ENCODE results near the gene CKAP2L. TPM values are rescaled to one million over a fixed set of nuclear protein-coding genes. Genes with fewer than 3 reads are reported as not detected.

Gene CKAP2L
- total and polyA plus RNA-seq, 9 of the 15 experiments (the other 6 are each of a cell fraction or from before 2014, with no cell fraction given) = 10.4 to 21.9 (median 14.2) TPM

DNA sequence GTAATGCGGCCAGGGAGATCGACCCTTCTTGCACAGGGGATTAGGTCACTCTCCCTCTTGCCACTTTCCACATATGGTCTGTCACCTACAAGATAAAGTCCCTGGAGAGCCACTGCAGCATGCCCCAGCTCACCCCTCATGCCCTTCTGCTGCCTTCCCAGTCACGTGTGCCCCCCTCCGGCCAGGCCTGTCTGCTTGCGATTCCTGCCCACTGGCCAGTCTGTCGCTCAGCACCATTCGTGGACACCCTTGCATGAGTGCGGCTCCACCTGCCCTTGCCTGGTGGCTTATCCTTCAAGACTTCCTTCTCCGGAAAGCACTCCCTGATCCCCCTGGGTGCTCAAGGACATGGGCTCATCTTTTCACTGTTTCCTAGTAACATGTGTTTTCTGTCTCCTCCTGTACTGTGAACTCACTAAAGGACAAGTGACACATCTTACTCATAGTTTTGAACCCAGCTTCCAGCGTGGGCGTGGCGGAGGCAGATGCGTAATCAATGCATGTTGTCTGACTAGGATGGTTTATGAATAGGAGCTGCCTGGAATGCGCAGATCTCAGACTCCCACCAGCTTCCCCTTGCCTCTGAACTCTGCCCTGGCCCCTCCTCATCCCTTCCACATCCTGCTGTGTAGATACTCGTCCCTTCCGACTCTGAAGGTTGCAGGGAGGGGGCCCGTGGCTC lies 51.4 kb downstream of the CKAP2L start (continued):
- TF ChIP-seq, protein P1, sequence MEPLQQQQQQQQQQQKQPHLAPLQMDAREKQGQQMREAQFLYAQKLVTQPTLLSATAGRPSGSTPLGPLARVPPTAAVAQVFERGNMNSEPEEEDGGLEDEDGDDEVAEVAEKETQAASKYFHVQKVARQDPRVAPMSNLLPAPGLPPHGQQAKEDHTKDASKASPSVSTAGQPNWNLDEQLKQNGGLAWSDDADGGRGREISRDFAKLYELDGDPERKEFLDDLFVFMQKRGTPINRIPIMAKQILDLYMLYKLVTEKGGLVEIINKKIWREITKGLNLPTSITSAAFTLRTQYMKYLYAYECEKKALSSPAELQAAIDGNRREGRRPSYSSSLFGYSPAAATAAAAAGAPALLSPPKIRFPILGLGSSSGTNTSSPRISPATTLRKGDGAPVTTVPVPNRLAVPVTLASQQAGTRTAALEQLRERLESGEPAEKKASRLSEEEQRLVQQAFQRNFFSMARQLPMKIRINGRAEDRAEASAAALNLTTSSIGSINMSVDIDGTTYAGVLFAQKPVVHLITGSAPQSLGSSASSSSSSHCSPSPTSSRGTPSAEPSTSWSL (CRISPR knock-in tag; IDR thresholded peaks at IDR 0.05; ENCODE audit: borderline replicate concordance) = no peak
- TF ChIP-seq TSC22D4 (tag; IDR thresholded peaks at IDR 0.05) = no peak
- TF ChIP-seq TEAD4 (IDR thresholded peaks at IDR 0.05; ENCODE audit: low read length) = peak; percentile 76
- no peak for TF ChIP-seq TEAD4 (CRISPR knock-in tag; IDR thresholded peaks at IDR 0.05; ENCODE audit: borderline replicate concordance)
- TF ChIP-seq HDAC1 (IDR thresholded peaks at IDR 0.05) = peak in 1 of 2 experiments; percentile 58; a peak in 1 of 4 replicates
- no peak for TF ChIP-seq ZFP1 (CRISPR knock-in tag; IDR thresholded peaks at IDR 0.05)
- TF ChIP-seq ZNF583 (CRISPR knock-in tag; IDR thresholded peaks at IDR 0.05) = no peak
- peak; percentile 32; the same call in 1 of the 2 replicates for TF ChIP-seq SMARCA5 (IDR thresholded peaks at IDR 0.05)
- no peak for TF ChIP-seq HMGN3 (IDR thresholded peaks at IDR 0.05; ENCODE audit: borderline replicate concordance, extremely low read depth, insufficient read length, low read depth, low read length)
- TF ChIP-seq BCL6 (CRISPR knock-in tag; IDR thresholded peaks at IDR 0.05) = no peak
- no peak for TF ChIP-seq ZNF354B (CRISPR knock-in tag; IDR thresholded peaks at IDR 0.05)
- TF ChIP-seq, protein P2, sequence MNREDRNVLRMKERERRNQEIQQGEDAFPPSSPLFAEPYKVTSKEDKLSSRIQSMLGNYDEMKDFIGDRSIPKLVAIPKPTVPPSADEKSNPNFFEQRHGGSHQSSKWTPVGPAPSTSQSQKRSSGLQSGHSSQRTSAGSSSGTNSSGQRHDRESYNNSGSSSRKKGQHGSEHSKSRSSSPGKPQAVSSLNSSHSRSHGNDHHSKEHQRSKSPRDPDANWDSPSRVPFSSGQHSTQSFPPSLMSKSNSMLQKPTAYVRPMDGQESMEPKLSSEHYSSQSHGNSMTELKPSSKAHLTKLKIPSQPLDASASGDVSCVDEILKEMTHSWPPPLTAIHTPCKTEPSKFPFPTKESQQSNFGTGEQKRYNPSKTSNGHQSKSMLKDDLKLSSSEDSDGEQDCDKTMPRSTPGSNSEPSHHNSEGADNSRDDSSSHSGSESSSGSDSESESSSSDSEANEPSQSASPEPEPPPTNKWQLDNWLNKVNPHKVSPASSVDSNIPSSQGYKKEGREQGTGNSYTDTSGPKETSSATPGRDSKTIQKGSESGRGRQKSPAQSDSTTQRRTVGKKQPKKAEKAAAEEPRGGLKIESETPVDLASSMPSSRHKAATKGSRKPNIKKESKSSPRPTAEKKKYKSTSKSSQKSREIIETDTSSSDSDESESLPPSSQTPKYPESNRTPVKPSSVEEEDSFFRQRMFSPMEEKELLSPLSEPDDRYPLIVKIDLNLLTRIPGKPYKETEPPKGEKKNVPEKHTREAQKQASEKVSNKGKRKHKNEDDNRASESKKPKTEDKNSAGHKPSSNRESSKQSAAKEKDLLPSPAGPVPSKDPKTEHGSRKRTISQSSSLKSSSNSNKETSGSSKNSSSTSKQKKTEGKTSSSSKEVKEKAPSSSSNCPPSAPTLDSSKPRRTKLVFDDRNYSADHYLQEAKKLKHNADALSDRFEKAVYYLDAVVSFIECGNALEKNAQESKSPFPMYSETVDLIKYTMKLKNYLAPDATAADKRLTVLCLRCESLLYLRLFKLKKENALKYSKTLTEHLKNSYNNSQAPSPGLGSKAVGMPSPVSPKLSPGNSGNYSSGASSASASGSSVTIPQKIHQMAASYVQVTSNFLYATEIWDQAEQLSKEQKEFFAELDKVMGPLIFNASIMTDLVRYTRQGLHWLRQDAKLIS (CRISPR knock-in tag; IDR thresholded peaks at IDR 0.05) = no peak
- TF ChIP-seq ESRRB (CRISPR knock-in tag; IDR thresholded peaks at IDR 0.05; ENCODE audit: borderline replicate concordance) = no peak
- TF ChIP-seq ZKSCAN8 (CRISPR knock-in tag; IDR thresholded peaks at IDR 0.05) = no peak
- TF ChIP-seq, protein P3, sequence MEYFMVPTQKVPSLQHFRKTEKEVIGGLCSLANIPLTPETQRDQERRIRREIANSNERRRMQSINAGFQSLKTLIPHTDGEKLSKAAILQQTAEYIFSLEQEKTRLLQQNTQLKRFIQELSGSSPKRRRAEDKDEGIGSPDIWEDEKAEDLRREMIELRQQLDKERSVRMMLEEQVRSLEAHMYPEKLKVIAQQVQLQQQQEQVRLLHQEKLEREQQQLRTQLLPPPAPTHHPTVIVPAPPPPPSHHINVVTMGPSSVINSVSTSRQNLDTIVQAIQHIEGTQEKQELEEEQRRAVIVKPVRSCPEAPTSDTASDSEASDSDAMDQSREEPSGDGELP (CRISPR knock-in tag; IDR thresholded peaks at IDR 0.05; ENCODE audit: borderline replicate concordance) = peak; percentile 56; the same call in 1 of the 2 replicates
- no peak for TF ChIP-seq ZNF143 (CRISPR knock-in tag; IDR thresholded peaks at IDR 0.05)
- TF ChIP-seq TEAD1 (CRISPR knock-in tag; IDR thresholded peaks at IDR 0.05) = peak in 1 of 2 experiments; percentile 93; a peak in 2 of 4 replicates
- TF ChIP-seq, protein P4, sequence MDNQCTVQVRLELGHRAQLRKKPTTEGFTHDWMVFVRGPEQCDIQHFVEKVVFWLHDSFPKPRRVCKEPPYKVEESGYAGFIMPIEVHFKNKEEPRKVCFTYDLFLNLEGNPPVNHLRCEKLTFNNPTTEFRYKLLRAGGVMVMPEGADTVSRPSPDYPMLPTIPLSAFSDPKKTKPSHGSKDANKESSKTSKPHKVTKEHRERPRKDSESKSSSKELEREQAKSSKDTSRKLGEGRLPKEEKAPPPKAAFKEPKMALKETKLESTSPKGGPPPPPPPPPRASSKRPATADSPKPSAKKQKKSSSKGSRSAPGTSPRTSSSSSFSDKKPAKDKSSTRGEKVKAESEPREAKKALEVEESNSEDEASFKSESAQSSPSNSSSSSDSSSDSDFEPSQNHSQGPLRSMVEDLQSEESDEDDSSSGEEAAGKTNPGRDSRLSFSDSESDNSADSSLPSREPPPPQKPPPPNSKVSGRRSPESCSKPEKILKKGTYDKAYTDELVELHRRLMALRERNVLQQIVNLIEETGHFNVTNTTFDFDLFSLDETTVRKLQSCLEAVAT (IDR thresholded peaks at IDR 0.05) = no peak
- TF ChIP-seq, protein P5, sequence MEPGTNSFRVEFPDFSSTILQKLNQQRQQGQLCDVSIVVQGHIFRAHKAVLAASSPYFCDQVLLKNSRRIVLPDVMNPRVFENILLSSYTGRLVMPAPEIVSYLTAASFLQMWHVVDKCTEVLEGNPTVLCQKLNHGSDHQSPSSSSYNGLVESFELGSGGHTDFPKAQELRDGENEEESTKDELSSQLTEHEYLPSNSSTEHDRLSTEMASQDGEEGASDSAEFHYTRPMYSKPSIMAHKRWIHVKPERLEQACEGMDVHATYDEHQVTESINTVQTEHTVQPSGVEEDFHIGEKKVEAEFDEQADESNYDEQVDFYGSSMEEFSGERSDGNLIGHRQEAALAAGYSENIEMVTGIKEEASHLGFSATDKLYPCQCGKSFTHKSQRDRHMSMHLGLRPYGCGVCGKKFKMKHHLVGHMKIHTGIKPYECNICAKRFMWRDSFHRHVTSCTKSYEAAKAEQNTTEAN (CRISPR knock-in tag; IDR thresholded peaks at IDR 0.05) = no peak
- no peak for TF ChIP-seq HMG20A (CRISPR knock-in tag; conservative IDR thresholded peaks at IDR 0.05)
